HAP-1 (cell line): Measurements from ENCODE around the gene SLC22A31.
"Not testable (repeated sequence)": the region's sequence is repeated elsewhere in the genome, so short reads cannot be mapped to it uniquely, and the experiment has no call there.

Experiments
- DNase-seq, 2 experiments: peaks; one replicate each; pipeline ENCODE4 v3.0.0-alpha.2; 2016 to 2020; ENCODE audit warnings: low spot score in 2 of 2
- H3K27me3 ChIP-seq: fragments of 250-450 bp; sonication (Bioruptor Pico); 2 replicates; pipeline ENCODE4 v1.5.1; 2020; ENCODE audit warnings: low read depth, mild to moderate bottlenecking, moderate library complexity
- H3K36me3 ChIP-seq: fragments of 250-450 bp; sonication (Bioruptor Pico); replicated peaks from 2 replicates; pipeline ENCODE4 v1.5.1; 2020; ENCODE audit warnings: mild to moderate bottlenecking
- H3K4me1 ChIP-seq: fragments of 250-450 bp; sonication (Bioruptor Pico); 2 replicates; pipeline ENCODE4 v1.5.1; 2020; ENCODE audit warnings: mild to moderate bottlenecking
- H3K4me3 ChIP-seq: fragments of 250-450 bp; sonication (Bioruptor Pico); 2 replicates; pipeline ENCODE4 v1.5.1; 2020; ENCODE audit warnings: mild to moderate bottlenecking, moderate library complexity
- H3K9me3 ChIP-seq: fragments of 250-450 bp; sonication (Bioruptor Pico); 2 replicates; pipeline ENCODE4 v1.5.1; 2020; ENCODE audit warnings: mild to moderate bottlenecking, moderate library complexity
- in situ Hi-C: fragments of 300-500 bp; cut with MboI; formaldehyde crosslinking; loops from 3 replicates; pipeline ENCODE4 v1.14.3; 2020; ENCODE audit warnings: low sequenced_read_pairs, inconsistent platforms, mixed read lengths

Gene SLC22A31

GRCh38 chr16:89200124-89200849 lies at the start of gene SLC22A31:
Gene SLC22A31 (minus strand): TSS chr16:89200537. CDS start chr16:89200501, 36 bp downstream.
- DNase-seq = no peak
- in situ Hi-C loops = no loop called here
- peak within 1 kb of the TSS; percentile 33 for H3K4me3 ChIP-seq
- H3K9me3 ChIP-seq = no peaks in the 10 kb centered on the region
- no peaks in the 10 kb centered on the region for H3K4me1 ChIP-seq
- H3K27me3 ChIP-seq = peaks cover 28% of the 10 kb centered on the region
- no peaks in the 10 kb centered on the region for H3K36me3 ChIP-seq

GRCh38 chr16:89248196-89248982 lies 48.1 kb upstream of the SLC22A31 start:
- Histone ChIP-seq H3K36me3 (no peaks in the 10 kb centered on the region), H3K4me1 (no peaks in the 10 kb centered on the region), H3K27me3 (no peaks in the 10 kb centered on the region), H3K9me3 (peaks cover 3% of the 10 kb centered on the region; the same call in 1 of the 2 replicates), H3K4me3 (peak overlapping the region; percentile 37)
- DNase-seq = no peak
- in situ Hi-C loops = no loop called here

DNA sequence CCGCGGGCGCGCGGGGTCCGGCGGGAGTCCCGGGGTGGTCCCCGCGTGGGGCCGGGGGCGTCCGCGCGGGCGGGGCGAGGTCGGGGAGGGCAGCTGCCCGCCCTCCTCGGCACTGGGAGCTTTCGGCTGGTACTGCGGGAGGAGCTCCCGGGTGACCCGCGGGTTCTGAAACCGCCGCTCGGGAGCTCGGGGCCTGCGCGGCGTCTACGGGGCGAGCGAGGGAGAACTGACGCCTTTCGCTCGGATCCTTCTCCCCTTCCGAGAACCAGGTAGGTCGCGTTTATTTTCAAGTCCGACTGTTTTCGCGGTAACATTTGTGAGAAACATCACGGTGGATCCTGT lies 47.4 kb upstream of the SLC22A31 start:
- H3K36me3 ChIP-seq, H3K4me1 ChIP-seq, in situ Hi-C loops, H3K9me3 ChIP-seq, H3K27me3 ChIP-seq, DNase-seq: not testable (repeated sequence)
- peak overlapping the region; percentile 37 for H3K4me3 ChIP-seq

GRCh38 chr16:89246903-89247733 lies 46.8 kb upstream of the SLC22A31 start:
- in situ Hi-C loops = no loop called here
- H3K27me3 ChIP-seq = no peaks in the 10 kb centered on the region
- peaks cover 3% of the 10 kb centered on the region; the same call in 1 of the 2 replicates for H3K9me3 ChIP-seq
- peak overlapping the region; percentile 37 for H3K4me3 ChIP-seq
- no peaks in the 10 kb centered on the region for H3K4me1 ChIP-seq
- DNase-seq = peak; percentile 78 to 95
- H3K36me3 ChIP-seq = no peaks in the 10 kb centered on the region

DNA sequence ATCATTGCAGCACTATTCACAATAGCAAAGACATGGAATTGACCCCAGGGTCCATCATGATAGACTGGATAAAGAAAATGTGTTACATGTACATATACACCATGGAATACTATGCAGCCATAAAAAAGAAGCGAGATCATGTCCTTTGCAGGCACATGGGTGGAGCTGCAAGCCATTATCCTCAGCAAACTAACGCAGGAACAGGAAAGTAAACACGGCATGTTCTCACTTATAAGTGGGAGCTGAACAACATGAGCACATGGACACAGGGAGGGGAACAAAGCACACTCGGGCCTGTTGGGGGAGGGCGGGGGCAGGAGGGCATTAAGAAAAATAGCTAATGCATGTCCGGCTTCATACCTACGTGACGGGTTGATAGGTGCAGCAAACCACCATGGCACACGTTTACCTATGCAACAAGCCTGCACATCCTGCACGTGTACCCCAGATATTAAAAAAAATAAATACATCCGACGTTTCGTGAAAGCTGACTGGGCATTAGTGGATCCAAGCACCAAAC lies 46.1 kb upstream of the SLC22A31 start:
- no peak for DNase-seq
- Histone ChIP-seq H3K4me3 (peak overlapping the region; percentile 37), H3K9me3 (peaks cover 3% of the 10 kb centered on the region; the same call in 1 of the 2 replicates), H3K36me3 (no peaks in the 10 kb centered on the region), H3K27me3 (no peaks in the 10 kb centered on the region), H3K4me1 (no peaks in the 10 kb centered on the region)
- in situ Hi-C loops = no loop called here

GRCh38 chr16:89244754-89245153 lies 44.4 kb upstream of the SLC22A31 start:
- no peaks in the 10 kb centered on the region for H3K27me3 ChIP-seq
- H3K36me3 ChIP-seq = 0 out of 2 replicates have a peak, but pooled peaks cover 3% of the 10 kb centered on the region
- no peak overlapping the region for H3K4me3 ChIP-seq
- in situ Hi-C loops = no loop called here
- peaks cover 3% of the 10 kb centered on the region for H3K9me3 ChIP-seq
- peaks cover 3% of the 10 kb centered on the region for H3K4me1 ChIP-seq
- DNase-seq = no peak

DNA sequence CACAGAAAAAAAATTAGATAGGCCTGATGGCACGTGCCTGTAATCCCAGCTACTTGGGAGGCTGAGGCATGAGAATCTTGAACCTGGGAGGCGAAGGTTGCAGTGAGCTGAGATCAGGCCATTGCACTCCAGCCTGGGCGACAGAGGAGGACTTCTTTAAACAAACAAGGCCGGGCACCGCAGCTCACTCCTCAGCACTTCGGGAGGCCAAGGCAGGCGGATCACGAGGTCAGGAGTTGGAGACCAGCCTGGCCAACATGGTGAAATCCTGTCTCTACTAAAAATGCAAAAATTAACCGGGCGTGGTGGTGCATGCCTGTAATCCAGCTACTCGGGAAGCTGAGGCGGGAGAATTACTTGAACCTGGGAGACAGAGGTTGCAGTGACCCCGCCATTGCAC lies 43.9 kb upstream of the SLC22A31 start:
- H3K36me3 ChIP-seq, H3K4me1 ChIP-seq, H3K9me3 ChIP-seq, DNase-seq, in situ Hi-C loops, H3K4me3 ChIP-seq, H3K27me3 ChIP-seq: not testable (repeated sequence)

- no peak overlapping the region for H3K4me3 ChIP-seq
- H3K27me3 ChIP-seq = no peaks in the 10 kb centered on the region
- 0 out of 2 replicates have a peak, but pooled peaks cover 3% of the 10 kb centered on the region for H3K36me3 ChIP-seq
- H3K4me1 ChIP-seq = peaks cover 3% of the 10 kb centered on the region
- peaks cover 3% of the 10 kb centered on the region for H3K9me3 ChIP-seq
- DNase-seq = no peak
- in situ Hi-C loops = no loop called here
Observed at GRCh38 chr16:89243664-89244063, 43.3 kb upstream of the SLC22A31 start.

DNA sequence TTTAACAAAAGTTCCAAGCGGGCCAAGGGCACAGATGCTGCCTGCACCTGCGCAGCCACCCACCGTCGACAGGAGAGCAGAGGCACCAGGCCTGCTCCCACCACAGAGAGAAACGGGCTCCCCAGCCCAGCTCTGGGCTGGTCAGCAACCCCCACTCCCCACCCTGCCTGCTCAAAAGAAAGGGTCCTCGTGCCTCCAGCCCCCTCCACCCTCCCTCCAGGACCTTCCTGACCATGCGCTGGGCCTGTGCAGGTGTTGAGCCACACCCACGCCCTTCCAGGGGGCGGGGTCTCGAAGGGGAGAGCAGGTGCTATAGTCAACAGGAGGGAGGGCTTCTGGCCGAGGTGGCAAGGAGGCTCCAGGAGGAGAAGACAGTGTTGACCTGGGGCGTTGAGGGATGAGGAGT lies 42.5 kb upstream of the SLC22A31 start:
- no peak for DNase-seq
- Histone ChIP-seq H3K27me3 (no peaks in the 10 kb centered on the region), H3K4me3 (no peak overlapping the region), H3K4me1 (peaks cover 3% of the 10 kb centered on the region), H3K36me3 (0 out of 2 replicates have a peak, but pooled peaks cover 3% of the 10 kb centered on the region), H3K9me3 (peaks cover 3% of the 10 kb centered on the region)
- in situ Hi-C loops = no loop called here

- Histone ChIP-seq H3K36me3 (0 out of 2 replicates have a peak, but pooled peaks cover 3% of the 10 kb centered on the region), H3K4me1 (peaks cover 3% of the 10 kb centered on the region), H3K4me3 (peak overlapping the region; percentile 83), H3K27me3 (no peaks in the 10 kb centered on the region), H3K9me3 (peaks cover 3% of the 10 kb centered on the region)
- in situ Hi-C loops = no loop called here
- DNase-seq = peak; percentile 62 to 82
Observed at GRCh38 chr16:89241187-89242007, 41.1 kb upstream of the SLC22A31 start.

DNA sequence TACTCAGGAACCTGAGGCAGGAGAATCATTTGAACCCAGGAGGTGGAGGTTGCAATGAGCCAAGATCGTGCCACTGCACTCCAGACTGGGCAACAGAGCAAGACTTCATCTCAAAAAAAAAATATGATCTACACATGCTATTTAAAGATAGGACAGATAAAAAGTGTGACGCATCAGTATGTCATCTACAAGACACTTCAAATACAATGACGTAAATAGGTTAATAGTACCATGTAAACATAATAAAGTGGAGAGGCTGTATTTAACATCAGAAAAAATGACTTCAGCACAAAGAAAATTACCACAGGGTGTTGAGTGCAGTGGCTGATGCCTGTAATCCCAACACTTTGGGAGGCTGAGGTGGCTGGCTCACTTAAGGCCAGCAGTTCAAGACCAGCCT lies 37.4 kb upstream of the SLC22A31 start:
- Histone ChIP-seq H3K27me3 (no peaks in the 10 kb centered on the region), H3K4me1 (peaks cover 3% of the 10 kb centered on the region), H3K4me3 (no peak overlapping the region), H3K9me3 (peaks cover 3% of the 10 kb centered on the region), H3K36me3 (0 out of 2 replicates have a peak, but pooled peaks cover 3% of the 10 kb centered on the region)
- DNase-seq = no peak
- in situ Hi-C loops = no loop called here

DNA sequence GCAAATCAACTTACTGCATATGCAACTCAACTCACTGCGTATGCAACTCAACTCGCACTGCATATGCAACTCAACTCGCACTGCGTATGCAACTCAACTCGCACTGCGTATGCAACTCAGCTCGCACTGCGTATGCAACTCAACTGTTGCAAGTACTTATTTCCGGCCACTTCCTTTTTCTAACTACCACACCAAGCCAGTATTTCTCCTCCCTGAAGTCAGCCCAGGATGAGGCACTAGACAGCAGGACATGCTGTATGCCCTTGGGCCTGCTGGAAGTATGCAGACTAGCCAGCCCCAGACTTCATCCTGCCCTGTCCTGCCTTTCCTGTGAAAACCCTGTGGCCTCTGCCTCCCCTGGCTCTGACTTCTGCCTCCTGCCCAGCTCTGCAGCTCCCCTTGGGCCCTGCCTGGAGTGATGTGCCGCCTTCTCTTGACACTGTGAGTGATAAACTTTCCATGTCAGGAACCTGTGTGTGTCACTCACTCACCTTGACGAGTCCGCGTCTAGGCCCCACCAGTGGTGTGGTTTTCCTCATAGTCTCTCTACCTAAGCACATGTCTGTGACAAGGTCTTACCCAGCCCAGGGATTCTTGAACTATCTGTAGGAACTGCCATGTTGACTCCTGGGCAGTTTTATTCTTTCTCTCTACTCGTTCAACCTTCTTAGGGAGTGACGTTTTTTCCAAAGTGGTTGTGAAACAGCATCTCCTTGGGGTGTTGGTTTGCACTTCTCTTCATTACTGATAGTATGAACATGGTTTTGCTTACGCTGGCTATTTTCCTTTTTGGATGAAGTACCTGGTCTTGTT lies 33.5 kb upstream of the SLC22A31 start:
- no peaks in the 10 kb centered on the region for H3K4me1 ChIP-seq
- in situ Hi-C loops = no loop called here
- no peak for DNase-seq

More for the DNA sequence above, 33.5 kb upstream of the SLC22A31 start:
- Histone ChIP-seq H3K27me3 (no peaks in the 10 kb centered on the region), H3K36me3 (peaks cover 3% of the 10 kb centered on the region; the same call in 1 of the 2 replicates), H3K9me3 (no peaks in the 10 kb centered on the region), H3K4me3 (no peak overlapping the region)
